Pulmonary artery endothelial cell (primary cell): ENCODE data around the gene DFFB. TPM values are rescaled to one million over a fixed set of nuclear protein-coding genes. Genes with fewer than 3 reads are reported as not detected.
"Not testable (repeated sequence)": the region's sequence is repeated elsewhere in the genome, so short reads cannot be mapped to it uniquely, and the experiment has no call there.

ENCODE experiments used
- DNase-seq: peaks from one replicate; pipeline ENCODE4 v3.0.0-alpha.2; 2011; ENCODE audit warnings: low read depth, low spot score
- total RNA-seq: library from RNA; depleted of rRNA; stranded (reverse); fragments of >200 nt; gene quantifications from 2 replicates; pipeline ENCODE4 v1.2.3, GENCODE V29; 2014

Gene DFFB
- total RNA-seq = 11.5 and 15.1 TPM in 2 replicates

GRCh38 chr1:3856923-3857790, at the start of gene DFFB, which contains the start of gene CEP104:
Gene DFFB (plus strand): TSS chr1:3857476. CDS start chr1:3857604, 128 bp downstream.
Gene CEP104 (minus strand): TSS chr1:3857211. CDS start chr1:3852407, 4,804 bp downstream.
- peak; percentile 10 for DNase-seq

- no peak for DNase-seq
These were observed 49.5 kb upstream of the DFFB start for GRCh38 chr1:3807769-3808168.

GRCh38 chr1:3809680-3810079, 47.6 kb upstream of the DFFB start:
- DNase-seq = no peak

- not testable (repeated sequence) for DNase-seq
These were observed 47.0 kb upstream of the DFFB start for GRCh38 chr1:3810149-3810761.

- DNase-seq = no peak
These were observed 45.7 kb upstream of the DFFB start for GRCh38 chr1:3811595-3811911.

- no peak for DNase-seq
These were observed 43.2 kb upstream of the DFFB start for GRCh38 chr1:3814065-3814464.

- DNase-seq = no peak
These were observed 42.3 kb upstream of the DFFB start for GRCh38 chr1:3814771-3815561.

- DNase-seq = no peak
These were observed 40.7 kb upstream of the DFFB start for GRCh38 chr1:3816331-3817137.

- no peak for DNase-seq
These were observed 40.0 kb upstream of the DFFB start for GRCh38 chr1:3817138-3817740.

- DNase-seq = no peak
These were observed 39.3 kb upstream of the DFFB start for GRCh38 chr1:3817821-3818597.

GRCh38 chr1:3819771-3820200, 37.5 kb upstream of the DFFB start:
- no peak for DNase-seq

GRCh38 chr1:3820316-3820715, 37.0 kb upstream of the DFFB start:
- DNase-seq = no peak

GRCh38 chr1:3821004-3821403, 36.3 kb upstream of the DFFB start:
- DNase-seq = no peak

GRCh38 chr1:3821447-3821846, 35.8 kb upstream of the DFFB start:
- DNase-seq = no peak

GRCh38 chr1:3821908-3822307, 35.4 kb upstream of the DFFB start:
- no peak for DNase-seq

GRCh38 chr1:3822421-3822820, 34.9 kb upstream of the DFFB start:
- no peak for DNase-seq

GRCh38 chr1:3824650-3825049, 32.6 kb upstream of the DFFB start:
- DNase-seq = no peak

- DNase-seq = no peak
These were observed 31.9 kb upstream of the DFFB start for GRCh38 chr1:3825356-3825755.

GRCh38 chr1:3827813-3828307, 29.4 kb upstream of the DFFB start:
- DNase-seq = no peak

- no peak for DNase-seq
These were observed 28.9 kb upstream of the DFFB start for GRCh38 chr1:3828391-3828790.
